ENCODE data around the gene MAOA.

MAOA gene

DNA sequence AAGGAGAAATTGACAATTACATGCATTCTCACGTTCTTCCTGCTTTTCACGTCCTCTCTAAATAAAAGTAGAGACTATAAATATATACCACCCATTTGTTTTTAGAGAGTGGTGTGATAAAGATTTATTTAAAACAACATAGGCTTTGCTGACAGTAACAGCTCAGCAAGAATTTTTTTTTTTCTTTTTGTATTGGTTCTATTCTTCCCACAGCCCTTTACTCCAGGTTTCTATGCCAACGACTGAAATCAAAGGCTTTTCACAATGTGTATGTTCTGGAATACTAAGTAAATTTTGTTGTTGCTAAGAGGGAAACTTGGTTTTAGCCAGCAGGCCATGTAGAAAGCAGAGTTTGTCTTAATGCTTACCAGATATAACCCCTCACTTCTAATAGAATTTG lies 43.4 kb downstream of the MAOA start:
- no peak for DNase-seq (ENCODE audit: low read depth)
- no peak overlapping the region for H3K4me3 ChIP-seq (ENCODE audit: low read length)
- TF ChIP-seq, protein P1, sequence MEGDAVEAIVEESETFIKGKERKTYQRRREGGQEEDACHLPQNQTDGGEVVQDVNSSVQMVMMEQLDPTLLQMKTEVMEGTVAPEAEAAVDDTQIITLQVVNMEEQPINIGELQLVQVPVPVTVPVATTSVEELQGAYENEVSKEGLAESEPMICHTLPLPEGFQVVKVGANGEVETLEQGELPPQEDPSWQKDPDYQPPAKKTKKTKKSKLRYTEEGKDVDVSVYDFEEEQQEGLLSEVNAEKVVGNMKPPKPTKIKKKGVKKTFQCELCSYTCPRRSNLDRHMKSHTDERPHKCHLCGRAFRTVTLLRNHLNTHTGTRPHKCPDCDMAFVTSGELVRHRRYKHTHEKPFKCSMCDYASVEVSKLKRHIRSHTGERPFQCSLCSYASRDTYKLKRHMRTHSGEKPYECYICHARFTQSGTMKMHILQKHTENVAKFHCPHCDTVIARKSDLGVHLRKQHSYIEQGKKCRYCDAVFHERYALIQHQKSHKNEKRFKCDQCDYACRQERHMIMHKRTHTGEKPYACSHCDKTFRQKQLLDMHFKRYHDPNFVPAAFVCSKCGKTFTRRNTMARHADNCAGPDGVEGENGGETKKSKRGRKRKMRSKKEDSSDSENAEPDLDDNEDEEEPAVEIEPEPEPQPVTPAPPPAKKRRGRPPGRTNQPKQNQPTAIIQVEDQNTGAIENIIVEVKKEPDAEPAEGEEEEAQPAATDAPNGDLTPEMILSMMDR (conservative IDR thresholded peaks at IDR 0.05; ENCODE audit: low read depth, low read length), result no peak

GRCh38 chrX:43702079-43702524 lies 46.0 kb downstream of the MAOA start:
- no peak overlapping the region for H3K4me3 ChIP-seq (ENCODE audit: low read length)
- DNase-seq (ENCODE audit: low read depth), result no peak
- TF ChIP-seq, protein P1 (conservative IDR thresholded peaks at IDR 0.05; ENCODE audit: low read depth, low read length), result no peak

DNA sequence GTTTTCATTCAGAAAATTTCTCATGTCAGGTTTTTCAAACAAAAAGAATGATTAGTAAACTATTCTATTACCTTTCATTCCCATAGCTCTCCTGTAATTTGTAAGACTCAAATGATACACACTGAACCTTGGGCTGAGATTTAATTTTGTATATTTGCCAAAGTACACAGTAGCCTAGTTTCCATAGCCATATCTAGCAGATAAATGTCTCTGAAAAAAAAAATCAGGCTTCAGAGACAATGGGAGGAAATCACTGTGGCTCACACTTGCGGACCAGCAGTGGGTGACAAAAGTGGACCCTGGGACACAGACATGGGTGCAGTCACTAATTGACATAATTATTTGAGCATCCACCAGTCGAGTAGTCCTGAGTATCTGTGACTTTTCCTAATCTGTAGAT lies 46.6 kb downstream of the MAOA start:
- DNase-seq (ENCODE audit: low read depth), result no peak
- H3K4me3 ChIP-seq (ENCODE audit: low read length), result no peak overlapping the region
- TF ChIP-seq, protein P1 (conservative IDR thresholded peaks at IDR 0.05; ENCODE audit: low read depth, low read length), result no peak

DNA sequence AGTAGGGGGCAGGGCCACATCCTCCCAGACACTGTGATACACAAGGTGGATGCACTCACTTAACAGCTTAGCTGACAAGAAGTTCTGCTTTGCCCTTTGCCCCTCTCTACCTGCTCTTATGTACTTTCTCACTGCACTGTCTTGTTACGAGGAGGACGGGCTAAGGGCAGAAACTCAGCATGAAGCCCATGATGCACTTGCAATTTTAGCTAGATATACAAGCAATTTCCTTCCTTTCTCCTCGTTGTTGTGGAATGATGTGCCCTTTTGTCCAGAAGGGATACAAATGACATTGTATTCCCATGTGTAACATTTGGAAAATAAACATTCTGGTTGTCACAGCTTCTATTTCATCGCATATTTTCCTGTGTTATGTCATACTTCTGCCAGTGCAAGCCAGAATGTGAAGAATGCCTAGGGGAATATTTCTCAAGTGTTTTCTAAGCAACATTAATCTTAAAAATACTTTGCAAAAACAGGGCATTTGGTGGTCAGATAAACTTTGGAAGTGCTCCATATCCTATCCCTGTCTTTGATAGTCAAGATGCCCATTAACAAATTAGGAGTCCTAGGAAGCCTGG lies 47.2 kb downstream of the MAOA start:
- DNase-seq (ENCODE audit: low read depth), result no peak
- H3K4me3 ChIP-seq (ENCODE audit: low read length), result no peak overlapping the region
- TF ChIP-seq, protein P1 (conservative IDR thresholded peaks at IDR 0.05; ENCODE audit: low read depth, low read length), result no peak

DNA sequence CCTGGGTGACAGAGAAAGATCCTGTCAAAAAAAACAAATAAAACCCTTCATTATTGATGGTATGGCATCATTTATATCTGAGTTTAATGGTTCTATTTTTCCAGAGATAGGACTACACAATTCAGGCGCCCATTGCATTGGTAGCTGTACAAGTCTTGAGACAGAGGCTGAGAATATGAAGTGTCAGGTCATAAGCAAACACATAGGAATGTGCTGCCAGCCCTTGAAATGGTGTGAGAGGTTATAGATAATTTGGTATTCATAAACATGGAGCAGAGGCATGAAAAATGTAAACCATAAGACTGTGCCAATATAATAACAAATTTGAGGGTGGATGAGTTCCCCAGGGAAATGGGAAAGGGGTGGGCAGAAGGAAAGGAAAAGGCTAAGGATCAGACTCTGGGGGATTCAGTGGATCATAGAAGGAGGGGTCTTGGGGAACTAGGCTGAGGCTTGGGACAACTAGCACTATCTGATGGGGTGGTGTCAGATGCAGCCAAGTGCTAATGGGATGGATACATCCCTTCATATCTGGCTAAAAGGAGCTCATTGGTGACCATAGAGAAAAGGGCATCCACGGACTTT lies 50.8 kb downstream of the MAOA start:
- no peak overlapping the region for H3K4me3 ChIP-seq (ENCODE audit: low read length)
- no peak for DNase-seq (ENCODE audit: low read depth)
- TF ChIP-seq, protein P1 (conservative IDR thresholded peaks at IDR 0.05; ENCODE audit: low read depth, low read length), result no peak

DNA sequence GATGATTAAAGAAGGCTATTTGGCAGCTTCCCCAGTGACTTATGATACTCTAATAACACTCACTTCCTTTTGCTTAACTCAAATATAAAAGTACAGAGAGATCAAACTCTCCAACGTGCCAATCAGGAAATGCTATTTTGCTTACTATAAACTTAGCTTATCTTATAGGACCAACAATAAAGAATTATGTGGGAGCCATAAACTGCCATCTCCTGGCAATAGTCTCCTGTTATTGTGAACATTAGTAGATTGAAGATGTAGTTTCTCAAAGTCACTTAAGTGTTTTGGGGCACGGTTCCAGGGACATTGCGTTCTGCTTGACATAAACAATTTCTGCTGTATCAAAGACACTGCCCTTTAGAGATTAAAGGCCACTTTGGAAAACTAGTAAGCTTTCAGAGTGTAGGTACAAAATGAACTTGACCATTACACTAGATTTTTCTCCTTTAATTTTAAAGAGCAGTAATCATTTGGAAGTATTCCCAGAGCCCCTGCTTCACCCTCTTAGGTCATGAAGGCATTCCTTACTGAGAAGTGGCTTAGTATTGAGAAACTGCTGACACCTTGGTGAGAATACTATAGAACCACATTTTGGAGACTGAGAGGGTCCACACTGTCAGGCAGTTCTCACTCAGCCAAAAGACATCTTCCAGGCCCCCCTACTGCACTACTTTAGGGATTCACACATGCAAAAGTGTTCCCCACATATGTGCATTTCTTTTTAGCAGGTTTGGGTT lies 51.9 kb downstream of the MAOA start:
- H3K4me3 ChIP-seq (ENCODE audit: low read length), result no peak overlapping the region
- TF ChIP-seq, protein P1 (conservative IDR thresholded peaks at IDR 0.05; ENCODE audit: low read depth, low read length), result no peak

More for the DNA sequence above, 51.9 kb downstream of the MAOA start:
- DNase-seq (ENCODE audit: low read depth), result no peak

All from retinal pigment epithelial cell (primary cell).